GM12878 (cell line): ENCODE data around the gene NOXA1. TPM values are rescaled to one million over a fixed set of nuclear protein-coding genes. Genes with fewer than 3 reads are reported as not detected.

Experiments used
- ATAC-seq: fragments of 200-7000 bp; cut with Tn5 transposase; 3 replicates; pipeline ENCODE4 v1.9.1; 2020; ENCODE audit warnings: mild to moderate bottlenecking, moderate library complexity
- BruUV-seq: library from RNA; stranded (reverse); fragments of 400-500 nt; replicated peaks from 2 replicates; lab custom pipeline; 2021; lab: Mats Ljungman, UMichigan
- CTCF ChIA-PET: fragments of 300-600 bp; sonication (Branson Sonifier 250); formaldehyde crosslinking; extraction: SDS; loops from one replicate; lab custom pipeline; 2021; ENCODE audit warnings: inconsistent platforms; lab: Yijun Ruan, JAX
- POLR2A ChIA-PET: fragments of 350-600 bp; formaldehyde crosslinking; extraction: SDS; loops from one replicate; lab custom pipeline; 2021; ENCODE audit warnings: inconsistent platforms; lab: Charles Lee
- RAD21 ChIA-PET: fragments of 300-600 bp; sonication (Branson Sonifier 250); formaldehyde crosslinking; loops from one replicate; lab custom pipeline; 2023; ENCODE audit warnings: antibody characterized with exemption; ENCODE audit not compliant: unreplicated experiment; lab: Charles Lee
- SMC1A ChIA-PET: fragments of 300-600 bp; sonication (Branson Sonifier 250); formaldehyde crosslinking; loops from one replicate; lab custom pipeline; 2023; ENCODE audit not compliant: unreplicated experiment, uncharacterized antibody; lab: Charles Lee
- DNase-seq: peaks from one replicate; pipeline ENCODE4 v3.0.0-alpha.2; 2011; ENCODE audit warnings: low read depth, low spot score
- FAIRE-seq: peaks from 3 replicates; lab custom pipeline; 2011; peaks lifted over from hg19 to GRCh38; lab: Jason Lieb, UNC
- H2AFZ ChIP-seq: 2 replicates; pipeline ENCODE4 v1.6.0; 2011; ENCODE audit warnings: low read depth, low read length, control low read depth; ENCODE audit not compliant: control insufficient read depth
- H3K27ac ChIP-seq: 2 replicates; pipeline ENCODE4 v1.5.1; 2011; ENCODE audit warnings: control low read depth; ENCODE audit not compliant: control insufficient read depth, insufficient read depth
- H3K27me3 ChIP-seq, 2 experiments: replicated peaks in 1 of 2; 2 replicates each; pipeline versions ENCODE4 v1.6.0 to v1.6.1; 2011; ENCODE audit warnings: low read length in 1 of 2; ENCODE audit not compliant: control insufficient read depth in 2 of 2, insufficient read depth in 2 of 2
- H3K36me3 ChIP-seq, 2 experiments: 2 replicates each; pipeline ENCODE4 v1.5.1; 2011; ENCODE audit warnings: low read length in 1 of 2; ENCODE audit not compliant: control insufficient read depth in 2 of 2, insufficient read depth in 2 of 2
- H3K4me1 ChIP-seq: 2 replicates; pipeline ENCODE4 v1.6.1; 2011; ENCODE audit warnings: mild to moderate bottlenecking, low read length, moderate library complexity, mixed read lengths; ENCODE audit not compliant: control insufficient read depth, insufficient read depth
- H3K4me2 ChIP-seq: 2 replicates; pipeline ENCODE4 v1.6.0; 2011; ENCODE audit warnings: control low read depth; ENCODE audit not compliant: control insufficient read depth, insufficient read depth
- H3K4me3 ChIP-seq: fragments of 200-600 bp; sonication (generic); 2 replicates; pipeline ENCODE4 v1.5.1; 2016
- H3K79me2 ChIP-seq: 2 replicates; pipeline ENCODE4 v1.6.0; 2011; ENCODE audit warnings: low read length; ENCODE audit not compliant: control insufficient read depth, insufficient read depth
- H3K9ac ChIP-seq: 2 replicates; pipeline ENCODE4 v1.8.0; 2011; ENCODE audit warnings: low read length, control low read depth, mixed read lengths; ENCODE audit not compliant: control insufficient read depth, insufficient read depth
- H3K9me3 ChIP-seq: replicated peaks from 3 replicates; pipeline ENCODE4 v1.5.1; 2011; ENCODE audit warnings: mild to moderate bottlenecking, low read length; ENCODE audit not compliant: control insufficient read depth, insufficient read depth
- H4K20me1 ChIP-seq: 2 replicates; pipeline ENCODE4 v1.6.0; 2011; ENCODE audit not compliant: control insufficient read depth, insufficient read depth
- FOXK2 ChIP-seq: fragments of 450-650 bp; IDR thresholded peaks from 2 replicates; pipeline ENCODE4 v1.6.1; 2017; ENCODE audit warnings: mild to moderate bottlenecking, moderate library complexity
- GABPA ChIP-seq: IDR thresholded peaks from 2 replicates; pipeline ENCODE4 v1.6.1; 2014; ENCODE audit warnings: antibody characterized with exemption, low read depth, mild to moderate bottlenecking, inconsistent platforms
- HDGF ChIP-seq: fragments of 450-650 bp; IDR thresholded peaks from 2 replicates; pipeline ENCODE4 v1.6.1; 2016; ENCODE audit warnings: antibody characterized with exemption
- KDM1A ChIP-seq: fragments of 200-600 bp; sonication (generic); IDR thresholded peaks from 2 replicates; pipeline ENCODE4 v1.6.1; 2016; ENCODE audit warnings: borderline replicate concordance
- MTA3 ChIP-seq: IDR thresholded peaks from 2 replicates; pipeline ENCODE4 v1.6.1; 2012; ENCODE audit warnings: low read length, inconsistent platforms, borderline replicate concordance
- POLR2A ChIP-seq: IDR thresholded peaks from 2 replicates; pipeline ENCODE4 v1.6.1; 2011; ENCODE audit warnings: low read depth, mild to moderate bottlenecking, low read length
- RELA ChIP-seq: fragments of 450-650 bp; IDR thresholded peaks from 2 replicates; pipeline ENCODE4 v1.8.0; 2014; ENCODE audit warnings: borderline replicate concordance; ENCODE audit not compliant: partially characterized antibody
- SIN3A ChIP-seq: IDR thresholded peaks from 2 replicates; pipeline ENCODE4 v1.6.1; 2012; ENCODE audit warnings: low read depth, low read length, improper control_type of control experiment
- YY1 ChIP-seq: IDR thresholded peaks from 2 replicates; pipeline ENCODE4 v1.6.1; 2011; ENCODE audit warnings: low read depth, mild to moderate bottlenecking, low read length
- ZNF622 ChIP-seq: fragments of 450-650 bp; IDR thresholded peaks from 2 replicates; pipeline ENCODE4 v1.6.1; 2017; ENCODE audit warnings: mild to moderate bottlenecking, inconsistent platforms
- WGBS: methylation state at CpG from one replicate; pipeline ENCODE4 v1.1.6; 2016; ENCODE audit warnings: low lambda C conversion rate; ENCODE audit not compliant: insufficient replicate concordance, insufficient coverage; ENCODE audit errors: missing lambda C conversion rate; 5-methylcytosine and 5-hydroxymethylcytosine counted together
- in situ Hi-C: fragments of 300-500 bp; cut with MboI; formaldehyde crosslinking; loops from 9 replicates; pipeline ENCODE4 v1.14.3; 2018; ENCODE audit warnings: mixed read lengths
- intact Hi-C: fragments of 100-400 bp; cut with micrococcal nuclease; formaldehyde crosslinking; loops from one replicate; pipeline ENCODE4 v1.14.2; 2022; ENCODE audit not compliant: unreplicated experiment
- polyA plus RNA-seq, 11 experiments: library from polyadenylated mRNA; depleted of rRNA in 4 of 11; unstranded in 6 of 11; stranded (reverse) in 5 of 11; fragments of >200 nt; fragmentation: Nextera tagmentation in 4 of 11; fragmentation: Illumina TruSeq in 1 of 11; extraction: Ambion mirVana in 4 of 11; extraction: Trizol in 1 of 11; gene quantifications; 1 replicate in 1 of 11; 2 replicates in 10 of 11; pipeline versions ENCODE4 v1.2.1 to v1.2.3, GENCODE V29; 2011 to 2016; ENCODE audit warnings: inconsistent platforms in 2 of 11, missing spikeins in 2 of 11, low read depth in 1 of 11
- total RNA-seq, 4 experiments: library from RNA; depleted of rRNA in 3 of 4; stranded (reverse); fragments of >200 nt in 3 of 4; fragmentation: Illumina TruSeq in 1 of 4; extraction: Trizol in 1 of 4; gene quantifications; 2 replicates each; pipeline versions ENCODE4 v1.2.1 to v1.2.3, GENCODE V29; 2013 to 2021
- TF ChIP-seq, protein P1 (sequence below): fragments of 450-650 bp; formaldehyde crosslinking; IDR thresholded peaks from 2 replicates; pipeline ENCODE4 v1.4.0; 2020; ENCODE audit warnings: mild to moderate bottlenecking, moderate library complexity
- TF ChIP-seq, protein P2 (sequence below): fragments of 150-350 bp; IDR thresholded peaks from 2 replicates; pipeline ENCODE4 v1.6.1; 2014; ENCODE audit warnings: mild to moderate bottlenecking, low read depth, low read length

The NOXA1 gene
- total and polyA plus RNA-seq, 10 of the 15 experiments (the other 5 are each of a cell fraction or from before 2014, with no cell fraction given): 0.08 to 0.20 TPM; not detected in 8

DNA sequence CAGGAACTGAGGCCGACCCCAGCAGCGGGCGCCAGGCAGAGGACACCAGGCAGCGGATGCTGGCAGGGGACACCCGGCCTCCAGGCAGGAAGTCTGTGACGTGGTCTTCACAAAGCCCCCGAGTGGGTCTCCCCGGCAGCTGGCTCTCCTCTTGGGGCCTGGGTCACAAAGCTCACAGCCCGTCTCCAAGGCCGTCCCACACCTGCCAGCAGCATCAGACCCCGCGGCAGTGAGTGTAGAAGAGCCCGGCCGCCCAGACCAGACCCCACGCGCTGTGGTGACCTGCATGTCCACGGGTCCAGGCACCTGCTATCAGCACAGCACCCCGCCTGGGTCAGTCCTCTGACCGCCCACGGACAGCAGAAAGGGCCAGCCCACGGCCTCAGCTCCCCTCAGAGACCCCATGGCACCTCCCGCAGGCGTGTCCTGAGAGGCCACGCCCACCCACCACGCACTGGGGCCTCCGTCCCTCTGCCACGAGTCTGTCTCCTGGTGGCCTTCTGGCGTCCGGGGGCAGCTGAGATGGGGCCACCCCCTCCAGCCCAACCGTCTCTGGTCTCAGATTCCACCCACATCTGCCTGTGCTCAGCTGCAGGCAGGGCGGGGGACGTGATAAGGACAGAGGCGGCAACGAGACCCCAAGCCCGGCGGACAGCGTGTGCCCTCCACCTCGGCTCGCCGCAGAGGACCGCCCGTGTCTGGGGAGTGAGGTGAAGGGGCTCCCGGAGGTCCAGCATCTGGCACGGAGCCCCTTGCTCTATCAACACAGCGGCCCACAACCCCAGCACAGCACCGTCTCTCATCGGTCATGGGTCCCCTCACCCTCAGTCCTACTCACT lies 34.4 kb upstream of the NOXA1 start:
- no peak overlapping the region for H3K4me3 ChIP-seq
- RAD21 ChIA-PET: no interaction called here
- no peak overlapping the region for H3K9ac ChIP-seq
- ATAC-seq (no peak), DNase-seq (no peak), FAIRE-seq (no peak)
- no peaks in the 10 kb centered on the region for H3K27me3 ChIP-seq
- H3K27ac ChIP-seq: no peak overlapping the region
- CTCF ChIA-PET: no interaction called here
- 92% methylated on average over 47 of the region's 47 CpGs for WGBS
- BruUV-seq: no TSS peak
- SMC1A ChIA-PET: no interaction called here
- in situ Hi-C loops: no loop called here
- no peak overlapping the region for H2AFZ ChIP-seq
- H3K9me3 ChIP-seq: no peaks in the 10 kb centered on the region
- intact Hi-C loops: no loop called here
- no peaks in the 10 kb centered on the region for H3K4me1 ChIP-seq
- H3K36me3 ChIP-seq: no peaks in the 10 kb centered on the region; a peak in 1 of 4 replicates
- H4K20me1 ChIP-seq: no peaks in the 10 kb centered on the region
- TF ChIP-seq POLR2A: no peak
- no peak for TF ChIP-seq YY1
- TF ChIP-seq GABPA: no peak
- no peak for TF ChIP-seq HDGF
- TF ChIP-seq, protein P1, sequence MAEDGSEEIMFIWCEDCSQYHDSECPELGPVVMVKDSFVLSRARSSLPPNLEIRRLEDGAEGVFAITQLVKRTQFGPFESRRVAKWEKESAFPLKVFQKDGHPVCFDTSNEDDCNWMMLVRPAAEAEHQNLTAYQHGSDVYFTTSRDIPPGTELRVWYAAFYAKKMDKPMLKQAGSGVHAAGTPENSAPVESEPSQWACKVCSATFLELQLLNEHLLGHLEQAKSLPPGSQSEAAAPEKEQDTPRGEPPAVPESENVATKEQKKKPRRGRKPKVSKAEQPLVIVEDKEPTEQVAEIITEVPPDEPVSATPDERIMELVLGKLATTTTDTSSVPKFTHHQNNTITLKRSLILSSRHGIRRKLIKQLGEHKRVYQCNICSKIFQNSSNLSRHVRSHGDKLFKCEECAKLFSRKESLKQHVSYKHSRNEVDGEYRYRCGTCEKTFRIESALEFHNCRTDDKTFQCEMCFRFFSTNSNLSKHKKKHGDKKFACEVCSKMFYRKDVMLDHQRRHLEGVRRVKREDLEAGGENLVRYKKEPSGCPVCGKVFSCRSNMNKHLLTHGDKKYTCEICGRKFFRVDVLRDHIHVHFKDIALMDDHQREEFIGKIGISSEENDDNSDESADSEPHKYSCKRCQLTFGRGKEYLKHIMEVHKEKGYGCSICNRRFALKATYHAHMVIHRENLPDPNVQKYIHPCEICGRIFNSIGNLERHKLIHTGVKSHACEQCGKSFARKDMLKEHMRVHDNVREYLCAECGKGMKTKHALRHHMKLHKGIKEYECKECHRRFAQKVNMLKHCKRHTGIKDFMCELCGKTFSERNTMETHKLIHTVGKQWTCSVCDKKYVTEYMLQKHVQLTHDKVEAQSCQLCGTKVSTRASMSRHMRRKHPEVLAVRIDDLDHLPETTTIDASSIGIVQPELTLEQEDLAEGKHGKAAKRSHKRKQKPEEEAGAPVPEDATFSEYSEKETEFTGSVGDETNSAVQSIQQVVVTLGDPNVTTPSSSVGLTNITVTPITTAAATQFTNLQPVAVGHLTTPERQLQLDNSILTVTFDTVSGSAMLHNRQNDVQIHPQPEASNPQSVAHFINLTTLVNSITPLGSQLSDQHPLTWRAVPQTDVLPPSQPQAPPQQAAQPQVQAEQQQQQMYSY (CRISPR knock-in tag): no peak
- TF ChIP-seq ZNF622: no peak
- TF ChIP-seq, protein P2, sequence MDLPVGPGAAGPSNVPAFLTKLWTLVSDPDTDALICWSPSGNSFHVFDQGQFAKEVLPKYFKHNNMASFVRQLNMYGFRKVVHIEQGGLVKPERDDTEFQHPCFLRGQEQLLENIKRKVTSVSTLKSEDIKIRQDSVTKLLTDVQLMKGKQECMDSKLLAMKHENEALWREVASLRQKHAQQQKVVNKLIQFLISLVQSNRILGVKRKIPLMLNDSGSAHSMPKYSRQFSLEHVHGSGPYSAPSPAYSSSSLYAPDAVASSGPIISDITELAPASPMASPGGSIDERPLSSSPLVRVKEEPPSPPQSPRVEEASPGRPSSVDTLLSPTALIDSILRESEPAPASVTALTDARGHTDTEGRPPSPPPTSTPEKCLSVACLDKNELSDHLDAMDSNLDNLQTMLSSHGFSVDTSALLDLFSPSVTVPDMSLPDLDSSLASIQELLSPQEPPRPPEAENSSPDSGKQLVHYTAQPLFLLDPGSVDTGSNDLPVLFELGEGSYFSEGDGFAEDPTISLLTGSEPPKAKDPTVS: no peak
- TF ChIP-seq SIN3A: no peak
- no peak for TF ChIP-seq KDM1A
- TF ChIP-seq FOXK2: no peak
- no peak for TF ChIP-seq RELA
- no peak for TF ChIP-seq MTA3
- H3K4me2 ChIP-seq: no peak overlapping the region
- H3K79me2 ChIP-seq: no peaks in the 10 kb centered on the region
- POLR2A ChIA-PET: interaction anchor here (0.5 kb wide), 1 partner anchor 1304 kb away, joined by 6 read pairs; no protein-coding TSS in a partner anchor
